Skeletal muscle tissue (tissue), 4 donors: ENCODE measurements around the gene PM20D1. TPM values are rescaled to one million over a fixed set of nuclear protein-coding genes. Genes with fewer than 3 reads are reported as not detected.
"Not testable (repeated sequence)": the region's sequence is repeated elsewhere in the genome, so short reads cannot be mapped to it uniquely, and the experiment has no call there.

Experiments
- H3K27ac ChIP-seq: one replicate; pipeline ENCODE4 v1.7.0; 2013; ENCODE audit warnings: mild to moderate bottlenecking, low read depth, low read length, inconsistent platforms
- H3K27me3 ChIP-seq, 3 donors: one replicate each; pipeline ENCODE4 v1.7.0; 2013; ENCODE audit warnings: low read length in 3 of 3; ENCODE audit not compliant: control insufficient read depth in 3 of 3, insufficient read depth in 3 of 3
- H3K36me3 ChIP-seq, 3 donors: one replicate each; pipeline ENCODE4 v1.7.0; 2013; ENCODE audit warnings: low read length in 3 of 3; ENCODE audit not compliant: control insufficient read depth in 3 of 3, insufficient read depth in 3 of 3
- H3K4me1 ChIP-seq, 3 donors: one replicate each; pipeline ENCODE4 v1.7.0; 2013; ENCODE audit warnings: low read length in 3 of 3, mild to moderate bottlenecking in 3 of 3; ENCODE audit not compliant: control insufficient read depth in 3 of 3, insufficient read depth in 3 of 3
- H3K4me3 ChIP-seq, 3 donors: one replicate each; pipeline ENCODE4 v1.7.0; 2013; ENCODE audit warnings: low read length in 3 of 3
- H3K9ac ChIP-seq, 3 donors: one replicate each; pipeline ENCODE4 v1.7.0; 2013; ENCODE audit warnings: low read length in 3 of 3, mild to moderate bottlenecking in 3 of 3, moderate library complexity in 2 of 3, low read depth in 1 of 3
- H3K9me3 ChIP-seq, 3 donors: one replicate each; pipeline ENCODE4 v1.7.0; 2013; ENCODE audit warnings: low read length in 3 of 3; ENCODE audit not compliant: control insufficient read depth in 3 of 3
- total RNA-seq: library from RNA; depleted of rRNA; stranded (reverse); fragments of >200 nt; gene quantifications from one replicate; pipeline ENCODE4 v1.2.3, GENCODE V29; 2014
- donor health status: Osteomylitis.

Gene PM20D1
- total RNA-seq, 1 donor from 2014 or later: not detected

GRCh38 chr1:205879974-205880373 is 30.0 kb upstream of the PM20D1 start:
- H3K4me3 ChIP-seq: no peak overlapping the region
- H3K4me1 ChIP-seq: no peaks in the 10 kb centered on the region
- no peak overlapping the region for H3K9ac ChIP-seq
- H3K9me3 ChIP-seq: no peaks in the 10 kb centered on the region
- peaks cover 0 to 3% (median 0%) of the 10 kb centered on the region in 3 donors for H3K36me3 ChIP-seq
- no peaks in the 10 kb centered on the region for H3K27me3 ChIP-seq
- no peak overlapping the region for H3K27ac ChIP-seq

DNA sequence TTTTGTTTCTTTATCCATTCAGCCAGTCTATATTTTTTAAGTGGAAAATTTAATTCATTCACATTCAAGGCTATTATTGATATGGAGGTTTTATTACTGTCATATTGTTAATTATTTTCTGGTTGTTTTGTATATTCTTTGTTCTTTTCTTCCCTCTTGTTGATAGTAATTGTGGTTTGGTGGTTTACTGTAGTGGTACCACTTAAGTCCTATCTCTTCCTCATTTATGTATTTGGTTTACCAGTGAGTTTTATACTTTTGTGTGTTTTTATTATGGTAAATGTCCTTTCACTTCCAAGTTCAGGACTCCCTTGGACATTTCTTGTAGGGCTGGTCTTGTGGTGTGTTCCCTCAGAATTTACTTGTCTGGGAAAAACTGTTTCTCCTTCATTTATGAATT is 28.1 kb upstream of the PM20D1 start:
- H3K4me3 ChIP-seq: no peak overlapping the region
- H3K27ac ChIP-seq: no peak overlapping the region
- H3K4me1 ChIP-seq: no peaks in the 10 kb centered on the region
- H3K9me3 ChIP-seq: no peaks in the 10 kb centered on the region
- H3K27me3 ChIP-seq: no peaks in the 10 kb centered on the region
- peaks cover 0 to 3% (median 0%) of the 10 kb centered on the region in 3 donors for H3K36me3 ChIP-seq
- H3K9ac ChIP-seq: no peak overlapping the region

DNA sequence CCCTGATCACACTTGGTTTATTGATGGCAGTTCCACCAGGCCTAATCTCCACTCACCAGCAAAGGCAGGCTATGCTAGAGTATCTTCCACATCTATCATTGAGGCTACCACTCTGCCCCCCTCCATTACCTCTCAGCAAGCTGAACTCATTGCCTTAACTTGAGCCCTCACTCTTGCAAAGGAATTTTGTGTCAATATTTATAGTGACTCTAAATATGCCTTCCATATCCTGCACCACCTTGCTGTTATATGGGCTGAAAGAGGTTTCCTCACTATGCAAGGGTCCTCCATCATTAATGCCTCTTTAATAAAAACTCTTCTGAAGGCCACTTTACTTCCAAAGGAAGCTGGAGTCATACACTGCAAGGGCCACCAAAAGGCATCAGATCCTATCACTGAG is 23.2 kb upstream of the PM20D1 start:
- not testable (repeated sequence) for H3K9me3 ChIP-seq, H3K36me3 ChIP-seq, H3K27ac ChIP-seq, H3K27me3 ChIP-seq, H3K9ac ChIP-seq, H3K4me3 ChIP-seq, H3K4me1 ChIP-seq

DNA sequence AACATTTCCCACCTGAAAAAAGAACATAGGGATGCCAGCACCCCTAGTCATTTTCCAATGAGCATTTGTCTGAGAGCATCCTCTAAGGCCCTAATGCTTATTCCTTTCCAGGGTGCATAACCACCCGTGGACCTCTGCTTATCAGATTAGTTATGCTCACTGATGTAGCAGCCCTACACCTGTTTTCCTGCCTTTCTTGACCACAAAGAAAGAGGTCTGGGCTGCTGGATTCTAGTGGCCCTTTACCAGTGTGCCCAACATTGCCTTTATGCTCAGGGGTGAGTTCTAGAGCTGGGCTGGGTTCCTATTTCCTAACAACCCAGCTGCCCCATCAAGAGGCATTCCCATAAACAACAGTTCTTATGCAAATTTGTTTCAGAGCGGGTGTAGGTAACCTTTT is 20.3 kb upstream of the PM20D1 start:
- no peak overlapping the region for H3K9ac ChIP-seq
- H3K4me3 ChIP-seq: no peak overlapping the region
- no peaks in the 10 kb centered on the region for H3K36me3 ChIP-seq
- no peaks in the 10 kb centered on the region for H3K4me1 ChIP-seq
- H3K27ac ChIP-seq: no peak overlapping the region
- no peaks in the 10 kb centered on the region for H3K9me3 ChIP-seq
- H3K27me3 ChIP-seq: no peaks in the 10 kb centered on the region

DNA sequence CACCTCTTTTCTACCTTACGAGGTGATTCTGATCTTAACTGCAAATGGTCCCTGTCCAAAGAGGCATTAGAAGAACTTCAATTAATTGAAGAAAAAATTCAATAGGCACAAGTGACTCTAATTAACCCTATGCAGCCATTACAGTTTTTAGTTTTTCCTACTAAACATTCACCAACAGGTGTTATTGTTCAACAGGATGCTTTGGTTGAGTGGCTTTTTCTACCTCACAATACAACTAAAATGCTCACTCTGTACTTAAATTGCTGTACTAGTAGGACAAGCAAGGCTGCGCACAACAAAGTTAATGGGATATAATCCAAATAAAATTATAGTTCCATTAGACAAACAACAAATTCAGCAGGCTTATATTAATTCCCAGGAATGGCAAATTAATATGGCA is 11.6 kb upstream of the PM20D1 start:
- Histone ChIP-seq H3K9me3 (no peaks in the 10 kb centered on the region), H3K27me3 (no peaks in the 10 kb centered on the region), H3K27ac (no peak overlapping the region), H3K4me1 (no peaks in the 10 kb centered on the region), H3K9ac (no peak overlapping the region), H3K36me3 (peaks cover 0 to 2% (median 0%) of the 10 kb centered on the region in 3 donors), H3K4me3 (no peak overlapping the region)

GRCh38 chr1:205858141-205858961 is 8.4 kb upstream of the PM20D1 start:
- Histone ChIP-seq H3K36me3 (peaks cover 0 to 2% (median 0%) of the 10 kb centered on the region in 3 donors), H3K4me1 (no peaks in the 10 kb centered on the region), H3K4me3 (no peak overlapping the region), H3K27me3 (no peaks in the 10 kb centered on the region), H3K27ac (no peak overlapping the region), H3K9me3 (no peaks in the 10 kb centered on the region), H3K9ac (no peak overlapping the region)

- not testable (repeated sequence) for H3K27ac ChIP-seq, H3K4me1 ChIP-seq, H3K4me3 ChIP-seq, H3K36me3 ChIP-seq, H3K9me3 ChIP-seq, H3K9ac ChIP-seq, H3K27me3 ChIP-seq
Measured at GRCh38 chr1:205857501-205857900, 7.6 kb upstream of the PM20D1 start.

DNA sequence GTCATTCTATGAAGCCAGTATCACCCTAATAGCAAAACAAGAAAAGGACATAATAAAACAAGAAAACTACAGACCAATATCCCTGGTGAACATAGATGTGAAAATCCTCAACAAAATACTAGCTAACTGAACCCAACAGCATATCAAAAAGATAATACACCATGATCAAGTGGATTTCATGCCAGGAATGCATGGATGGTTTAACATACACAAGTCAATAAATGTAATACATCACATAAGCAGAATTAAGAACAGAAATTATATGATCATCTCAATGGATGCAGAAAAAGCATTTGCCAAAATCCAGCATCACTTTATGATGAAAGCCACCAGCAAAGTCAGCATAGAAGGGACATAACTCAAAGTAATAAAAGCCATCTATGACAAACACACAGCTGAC is 6.5 kb upstream of the PM20D1 start:
- H3K36me3 ChIP-seq: no peaks in the 10 kb centered on the region
- no peak overlapping the region for H3K9ac ChIP-seq
- no peaks in the 10 kb centered on the region for H3K27me3 ChIP-seq
- no peak overlapping the region for H3K4me3 ChIP-seq
- no peaks in the 10 kb centered on the region for H3K9me3 ChIP-seq
- H3K27ac ChIP-seq: no peak overlapping the region
- H3K4me1 ChIP-seq: no peaks in the 10 kb centered on the region

- Histone ChIP-seq H3K9me3 (no peaks in the 10 kb centered on the region), H3K36me3 (peaks cover 0 to 3% (median 0%) of the 10 kb centered on the region in 3 donors), H3K4me3 (no peak overlapping the region), H3K27ac (no peak overlapping the region), H3K4me1 (no peaks in the 10 kb centered on the region), H3K27me3 (no peaks in the 10 kb centered on the region), H3K9ac (no peak overlapping the region)
Measured at GRCh38 chr1:205852969-205853368, 3.0 kb upstream of the PM20D1 start.

DNA sequence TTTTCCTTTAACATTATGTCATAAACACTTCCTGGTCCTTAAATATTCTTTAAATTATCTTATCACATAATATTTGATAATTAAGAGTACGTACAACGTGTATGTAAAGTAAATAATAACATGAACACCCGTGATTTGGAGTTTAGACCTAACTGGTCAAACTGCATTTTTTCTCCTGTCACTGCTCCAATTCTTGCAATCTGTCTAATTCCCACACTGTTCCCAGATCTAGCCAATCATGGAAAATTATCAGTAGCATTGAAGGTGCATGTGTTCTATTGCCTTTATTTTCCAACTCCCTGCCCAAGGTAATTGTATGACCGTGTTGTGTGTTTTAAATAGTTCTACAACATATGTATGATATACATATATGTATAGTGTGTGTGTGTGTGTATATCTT is 2.1 kb upstream of the PM20D1 start:
- Histone ChIP-seq H3K4me1 (no peaks in the 10 kb centered on the region), H3K27me3 (no peaks in the 10 kb centered on the region), H3K27ac (no peak overlapping the region), H3K4me3 (no peak overlapping the region), H3K9me3 (no peaks in the 10 kb centered on the region), H3K36me3 (peaks cover 0 to 3% (median 0%) of the 10 kb centered on the region in 3 donors), H3K9ac (no peak overlapping the region)
